ENCODE data around the gene ALPG.
"Not testable (repeated sequence)": the region's sequence is repeated elsewhere in the genome, so short reads cannot be mapped to it uniquely, and the experiment has no call there.

DNA sequence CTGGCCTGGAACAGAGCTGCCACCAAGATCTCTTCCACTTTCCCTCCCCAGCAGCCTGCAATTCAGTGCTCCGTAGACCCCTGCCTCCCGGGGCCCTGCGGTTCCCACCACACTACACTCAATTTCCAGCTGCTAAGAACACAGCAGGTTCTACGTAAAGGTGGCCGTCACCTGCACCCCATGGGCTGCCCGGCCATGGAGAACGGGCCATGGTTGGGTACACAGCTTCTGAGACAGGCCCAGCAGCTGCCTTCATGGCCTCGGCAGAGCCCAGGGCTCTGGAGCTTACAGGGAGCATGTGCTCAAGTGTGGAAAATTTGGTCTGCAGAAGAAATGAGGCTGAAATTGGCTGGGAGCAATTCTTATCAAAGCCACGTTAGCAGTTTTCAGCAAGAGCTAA lies 27.0 kb downstream of the ALPG start:
- not testable (repeated sequence) for TF ChIP-seq CTCF (IDR thresholded peaks at IDR 0.05); EZH2 (IDR thresholded peaks at IDR 0.05; ENCODE audit: borderline replicate concordance, insufficient read depth, low read depth, low read length, poor library complexity, severe bottlenecking)
